NCI-H524 (cell line): ENCODE data around the gene STYXL1.

Source experiments
- DNase-seq, 2 experiments: peaks; one replicate each; lab custom pipeline; 2025; lab: John Stamatoyannopoulos, UW

Gene STYXL1

DNA sequence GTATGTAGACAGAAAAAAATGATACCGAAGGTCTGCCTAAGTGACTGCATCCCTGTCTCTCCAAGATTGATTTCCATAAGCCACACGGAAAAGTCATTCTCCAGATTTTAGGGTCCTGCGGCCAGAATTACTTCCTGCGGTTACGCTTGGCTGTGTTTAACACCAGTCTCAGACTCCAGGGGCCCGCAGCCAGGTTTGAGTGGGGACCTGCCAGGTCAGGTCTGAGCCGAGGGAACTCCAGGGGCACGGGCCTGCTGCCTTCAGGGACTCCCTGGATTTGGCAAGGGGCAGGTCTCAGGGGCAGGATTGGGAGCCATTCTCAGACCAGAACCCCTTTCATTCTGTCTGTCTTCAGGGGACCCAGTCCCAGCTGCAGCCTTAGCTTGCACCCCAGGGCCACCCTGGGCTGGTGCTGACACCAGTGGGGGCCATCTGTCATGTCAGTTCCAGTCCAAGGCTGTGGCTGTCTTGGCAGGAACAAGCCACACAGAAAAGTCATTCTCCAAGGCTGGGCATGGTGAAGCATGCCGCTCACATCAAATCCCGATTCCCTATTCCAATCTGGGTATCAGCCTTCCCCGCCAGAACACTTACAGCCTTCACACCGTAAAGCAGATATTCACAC is 92.4 kb downstream of the STYXL1 start:
- no peak for DNase-seq

DNA sequence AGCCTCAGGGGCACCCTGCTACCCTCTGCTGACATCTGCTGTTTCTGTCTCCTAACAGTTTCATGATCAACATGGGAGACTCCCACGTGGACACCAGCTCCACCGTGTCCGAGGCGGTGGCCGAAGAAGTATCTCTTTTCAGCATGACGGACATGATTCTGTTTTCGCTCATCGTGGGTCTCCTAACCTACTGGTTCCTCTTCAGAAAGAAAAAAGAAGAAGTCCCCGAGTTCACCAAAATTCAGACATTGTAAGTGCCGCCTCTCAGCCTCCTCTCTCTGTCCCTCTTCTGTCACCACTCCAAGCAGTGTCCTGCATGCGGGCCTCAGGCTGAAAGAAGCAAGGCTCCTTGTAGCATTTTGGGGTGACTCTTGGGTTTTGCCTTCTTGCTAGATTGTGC is 93.9 kb downstream of the STYXL1 start:
- DNase-seq = no peak

DNA sequence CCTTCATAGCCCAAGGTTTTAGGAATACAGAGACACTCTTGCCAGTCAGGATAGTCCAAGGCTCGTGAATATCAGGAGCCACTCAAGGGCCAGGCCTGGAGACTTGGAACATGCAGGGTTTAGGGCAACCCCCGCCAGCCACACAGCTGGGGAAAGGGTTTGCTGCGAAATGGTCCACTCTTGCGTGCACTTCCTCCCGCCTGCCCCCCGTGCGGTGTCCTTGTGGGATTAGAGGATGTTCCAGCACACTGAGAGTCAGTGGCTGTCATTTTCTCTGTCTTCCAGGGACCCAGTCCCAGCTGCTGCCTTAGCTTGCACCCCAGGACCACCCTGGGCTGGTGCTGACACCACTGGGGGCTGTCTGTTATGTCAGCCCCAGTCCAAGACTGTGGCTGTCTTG is 94.4 kb downstream of the STYXL1 start:
- no peak for DNase-seq

DNA sequence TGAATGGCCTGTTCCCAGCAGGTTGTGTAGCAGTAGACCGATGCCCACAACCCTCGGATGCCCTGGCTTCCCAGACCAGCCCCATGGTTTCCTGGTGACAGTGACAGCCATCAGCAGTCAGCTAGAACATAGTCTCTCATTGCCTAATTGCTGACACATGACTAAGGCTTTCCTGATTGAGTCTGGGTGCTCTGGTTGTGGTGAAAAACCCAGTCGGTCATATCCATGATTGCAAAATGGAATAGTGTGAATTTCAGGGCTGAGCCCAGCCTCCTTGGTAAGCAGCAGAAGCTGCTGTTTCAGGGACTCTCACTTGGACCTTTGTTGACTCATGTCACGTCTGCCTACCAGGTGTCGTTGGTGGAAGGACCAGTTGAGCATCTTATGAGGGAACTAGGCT is 96.3 kb downstream of the STYXL1 start:
- no peak for DNase-seq

DNA sequence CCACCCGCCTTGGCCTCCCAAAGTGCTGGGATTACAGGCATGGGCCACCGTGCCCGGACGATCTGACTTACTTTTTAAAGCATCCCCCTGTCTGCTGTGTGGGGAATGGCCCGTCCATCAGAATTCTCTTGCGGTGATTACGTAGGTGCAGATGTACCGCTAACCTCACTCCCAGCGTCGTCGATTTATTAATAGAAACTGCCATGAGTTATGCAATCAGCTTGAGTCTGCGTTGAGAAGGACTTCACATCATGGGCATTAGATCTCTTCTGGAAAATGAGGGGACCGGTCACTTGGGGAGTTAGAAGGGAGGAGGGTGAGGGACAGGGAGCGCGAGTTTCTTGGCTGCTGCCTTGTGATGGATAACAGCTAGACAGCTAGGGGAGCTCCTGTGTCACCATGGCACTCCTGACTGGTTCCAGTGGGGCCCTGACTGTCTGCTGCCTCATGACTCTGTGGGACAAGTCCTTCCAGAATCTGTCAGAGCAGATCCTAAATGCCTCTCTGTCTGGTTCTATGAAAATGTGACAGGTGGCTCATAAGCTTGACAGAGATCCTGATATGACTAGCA is 97.6 kb downstream of the STYXL1 start:
- DNase-seq = peak in 1 of 2 experiments; percentile 20

DNA sequence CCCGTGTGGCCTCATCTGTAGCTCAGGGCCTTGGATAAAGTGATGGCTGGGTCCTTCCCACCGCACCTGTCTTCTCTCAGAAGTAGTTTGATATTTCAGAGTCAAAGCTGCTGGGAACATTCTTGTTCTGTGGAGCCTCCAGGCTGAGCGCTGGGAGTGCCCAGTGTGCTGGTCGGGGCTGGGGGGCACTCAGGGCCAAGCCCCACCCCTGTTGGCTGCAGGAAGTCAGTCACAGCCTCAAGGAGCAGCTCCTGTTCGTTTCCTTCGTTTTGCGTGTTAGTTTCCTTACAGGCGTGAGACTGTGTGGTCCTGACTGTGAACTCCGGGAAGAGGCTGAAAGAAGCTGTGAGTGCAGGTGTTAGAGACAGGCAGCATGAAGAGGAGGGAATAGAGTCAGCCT is 99.6 kb downstream of the STYXL1 start:
- DNase-seq = no peak
